Endothelial cell of coronary artery (primary cell): ENCODE measurements around the gene VASN. TPM values are rescaled to one million over a fixed set of nuclear protein-coding genes. Genes with fewer than 3 reads are reported as not detected.

Experiments used
- total RNA-seq: library from RNA; depleted of rRNA; stranded (reverse); fragments of >200 nt; gene quantifications from 2 replicates; pipeline ENCODE4 v1.2.3, GENCODE V29; 2014

The VASN gene
- 0.18 and 4.0 TPM in 2 replicates for total RNA-seq

GRCh38 chr16:4371357-4372000 lies at the start of gene VASN:
Gene VASN (plus strand): TSS chr16:4371848. CDS start chr16:4380878, 9,030 bp downstream.

GRCh38 chr16:4350787-4351659 lies 20.6 kb upstream of the VASN start, which contains the start of gene PAM16:
Gene PAM16 (minus strand): TSS chr16:4351321. CDS start chr16:4351234, 87 bp downstream.

GRCh38 chr16:4416200-4417032 lies 44.8 kb downstream of the VASN start, which contains the start of gene CORO7:
Gene CORO7 (minus strand): TSS chr16:4416596. CDS start chr16:4416518, 78 bp downstream.

GRCh38 chr16:4425378-4426020 lies 53.9 kb downstream of the VASN start, which contains the start of gene DNAJA3:
Gene DNAJA3 (plus strand): TSS chr16:4425868. CDS start chr16:4425882, 14 bp downstream.

Other genes with a start within 250 kb of the VASN start
- under 0.01 TPM in 2 replicates for gene SRL, start 129.8 kb upstream of the VASN start, total RNA-seq
- 6.3 and 8.9 TPM in 2 replicates for gene TFAP4, start 98.8 kb upstream of the VASN start, total RNA-seq
- gene GLIS2, start 55.8 kb upstream of the VASN start, total RNA-seq = 0.99 and 1.8 TPM in 2 replicates
- gene PAM16, start 20.5 kb upstream of the VASN start, total RNA-seq = 31.5 and 34.1 TPM in 2 replicates
- gene CORO7, start 44.7 kb downstream of the VASN start, total RNA-seq = 38.2 and 40.3 TPM in 2 replicates
- gene DNAJA3, start 54.0 kb downstream of the VASN start, total RNA-seq = 43.5 and 53.1 TPM in 2 replicates
- gene NMRAL1, start 102.8 kb downstream of the VASN start, total RNA-seq = 64.6 and 69.6 TPM in 2 replicates
- gene HMOX2, start 104.5 kb downstream of the VASN start, total RNA-seq = 113 and 193 TPM in 2 replicates
- gene CDIP1, start 166.9 kb downstream of the VASN start, total RNA-seq = 11.2 and 11.8 TPM in 2 replicates
- gene C16orf96, start 184.5 kb downstream of the VASN start, total RNA-seq = not detected in 2 replicates
- 3.9 and 4.9 TPM in 2 replicates for gene UBALD1, start 243.0 kb downstream of the VASN start, total RNA-seq